GM21526 (cell line): ENCODE measurements around the gene SKIC8.

Source experiments
- ATAC-seq: cut with Tn5 transposase; IDR thresholded peaks from one replicate; pipeline ENCODE4 v1.9.1; 2021; ENCODE audit warnings: moderate library complexity; ENCODE audit not compliant: unreplicated experiment, low FRiP score

Gene SKIC8

GRCh38 chr15:78299101-78299930 is at the start of gene SKIC8:
TSS of gene SKIC8 (minus strand) at chr15:78299609. CDS start at chr15:78295686, 3,923 bp downstream.
- peak; percentile 79 for ATAC-seq

GRCh38 chr15:78347586-78348543 is 48.5 kb upstream of the SKIC8 start:
- ATAC-seq: no peak

- no peak for ATAC-seq
Observed at GRCh38 chr15:78345396-78346125, 46.2 kb upstream of the SKIC8 start.

- ATAC-seq: no peak
Observed at GRCh38 chr15:78343276-78344060, 44.1 kb upstream of the SKIC8 start.

- no peak for ATAC-seq
Observed at GRCh38 chr15:78342021-78342420, 42.6 kb upstream of the SKIC8 start.

GRCh38 chr15:78341057-78341987 is 41.9 kb upstream of the SKIC8 start:
- ATAC-seq: no peak

GRCh38 chr15:78340231-78341056 is 41.0 kb upstream of the SKIC8 start, which contains the start of gene CRABP1:
TSS of gene CRABP1 (plus strand) at chr15:78340353. CDS start at chr15:78340429, 76 bp downstream.
- ATAC-seq: no peak

- no peak for ATAC-seq
Observed at GRCh38 chr15:78339559-78339958, 40.1 kb upstream of the SKIC8 start.

- ATAC-seq: no peak
Observed at GRCh38 chr15:78338781-78339180, 39.4 kb upstream of the SKIC8 start.

GRCh38 chr15:78335985-78336384 is 36.6 kb upstream of the SKIC8 start:
- ATAC-seq: no peak

GRCh38 chr15:78334845-78335244 is 35.4 kb upstream of the SKIC8 start:
- no peak for ATAC-seq

GRCh38 chr15:78329625-78330024 is 30.2 kb upstream of the SKIC8 start:
- no peak for ATAC-seq

- ATAC-seq: no peak
Observed at GRCh38 chr15:78327466-78327865, 28.1 kb upstream of the SKIC8 start.

GRCh38 chr15:78325092-78325843 is 25.9 kb upstream of the SKIC8 start:
- no peak for ATAC-seq

GRCh38 chr15:78324144-78324543 is 24.7 kb upstream of the SKIC8 start:
- ATAC-seq: no peak

GRCh38 chr15:78323693-78324092 is 24.3 kb upstream of the SKIC8 start:
- ATAC-seq: no peak
